GM12864 (cell line): ENCODE measurements around the gene ATF6.

Experiments used
- DNase-seq: peaks from one replicate; pipeline ENCODE4 v3.0.0-alpha.2; 2011; ENCODE audit warnings: low read depth
- H3K4me3 ChIP-seq: 2 replicates; pipeline ENCODE4 v1.5.1; 2011; ENCODE audit warnings: mild to moderate bottlenecking, low read depth, low read length, control low read depth
- CTCF ChIP-seq: IDR thresholded peaks from 2 replicates; pipeline ENCODE4 v1.5.1; 2011; ENCODE audit warnings: low read depth, mild to moderate bottlenecking, moderate library complexity, low read length, control low read depth, inconsistent platforms; ENCODE audit errors: missing control alignments

Gene ATF6

DNA sequence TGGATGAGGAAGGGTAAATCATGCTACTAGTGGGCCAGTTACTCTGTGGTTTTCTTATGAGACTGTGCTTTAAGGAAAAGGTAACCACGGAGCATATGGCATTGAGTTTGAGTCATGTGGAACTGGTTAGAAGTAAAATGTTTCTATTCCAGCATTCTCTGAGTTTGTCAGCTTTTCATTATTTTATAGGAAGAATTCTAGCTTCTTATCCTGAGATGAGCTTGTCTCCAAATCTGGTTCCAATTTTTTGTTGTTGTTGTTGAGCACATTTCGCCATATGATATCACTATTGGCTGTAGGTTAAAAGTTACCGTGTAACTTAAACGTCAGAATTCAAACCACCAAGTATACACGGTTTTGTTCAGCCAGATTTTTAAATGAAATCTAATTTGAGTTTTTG, 69.9 kb downstream of the ATF6 start:
- no peak for TF ChIP-seq CTCF
- DNase-seq: no peak
- H3K4me3 ChIP-seq: no peak overlapping the region

DNA sequence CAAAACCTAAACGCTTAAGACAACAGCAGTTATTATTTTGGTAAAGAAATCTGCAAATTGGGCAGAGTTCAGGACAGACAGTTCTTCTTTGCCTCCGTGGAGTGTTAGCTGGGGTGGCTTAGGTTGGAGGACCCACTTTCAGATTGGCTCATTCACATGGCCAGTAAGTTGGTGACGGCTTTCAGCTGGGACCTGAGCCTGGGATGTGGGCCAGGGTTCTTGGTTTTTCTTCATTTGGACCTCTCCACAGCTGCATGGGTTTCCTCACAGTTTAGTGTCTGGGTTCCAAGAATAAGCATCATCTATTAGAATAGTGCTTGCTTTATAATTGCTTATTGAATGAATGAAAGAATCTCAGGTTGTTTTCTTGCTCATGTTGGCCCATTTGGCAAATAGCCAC, 72.2 kb downstream of the ATF6 start:
- TF ChIP-seq CTCF: no peak
- no peak for DNase-seq
- no peak overlapping the region for H3K4me3 ChIP-seq

DNA sequence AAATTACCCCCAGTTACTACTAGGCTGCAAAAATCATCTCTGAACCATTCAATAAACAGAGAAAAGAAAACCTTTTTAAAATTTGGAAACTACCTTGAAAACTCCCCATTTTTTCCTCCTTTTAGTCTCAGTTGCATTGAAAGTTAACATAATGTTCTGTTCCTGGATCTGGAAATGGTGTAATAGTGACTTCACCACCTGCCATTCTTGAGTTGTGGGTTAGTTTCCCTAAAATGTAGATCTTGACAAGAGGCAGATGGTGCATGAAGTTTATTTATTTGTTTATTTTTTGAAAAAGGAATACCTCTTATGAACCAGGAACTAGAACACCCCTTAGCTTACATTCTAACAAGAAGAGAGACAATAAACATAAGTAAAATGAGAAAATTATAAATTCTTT, 72.8 kb downstream of the ATF6 start:
- H3K4me3 ChIP-seq: no peak overlapping the region
- DNase-seq: no peak
- TF ChIP-seq CTCF: no peak

DNA sequence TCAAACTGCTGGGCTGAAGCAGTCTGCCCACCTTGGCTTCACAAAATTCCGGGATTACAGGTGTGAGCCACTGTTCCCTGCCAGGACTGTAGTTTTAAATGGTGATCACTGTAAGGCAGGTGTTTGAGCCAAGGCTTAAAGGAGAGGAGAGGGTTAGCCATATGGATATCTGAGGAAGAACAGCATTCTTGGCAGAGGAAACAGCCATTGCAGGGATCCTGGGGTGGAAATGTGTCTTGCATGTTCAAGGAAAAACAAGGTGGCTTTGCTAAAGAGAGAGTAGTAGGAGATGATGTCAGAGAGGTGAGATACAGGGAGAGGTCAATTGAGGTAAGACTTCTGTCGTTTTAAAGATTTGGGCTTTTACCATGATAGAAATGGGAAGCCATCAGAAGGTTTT, 73.5 kb downstream of the ATF6 start:
- H3K4me3 ChIP-seq: no peak overlapping the region
- DNase-seq: no peak
- TF ChIP-seq CTCF: no peak

DNA sequence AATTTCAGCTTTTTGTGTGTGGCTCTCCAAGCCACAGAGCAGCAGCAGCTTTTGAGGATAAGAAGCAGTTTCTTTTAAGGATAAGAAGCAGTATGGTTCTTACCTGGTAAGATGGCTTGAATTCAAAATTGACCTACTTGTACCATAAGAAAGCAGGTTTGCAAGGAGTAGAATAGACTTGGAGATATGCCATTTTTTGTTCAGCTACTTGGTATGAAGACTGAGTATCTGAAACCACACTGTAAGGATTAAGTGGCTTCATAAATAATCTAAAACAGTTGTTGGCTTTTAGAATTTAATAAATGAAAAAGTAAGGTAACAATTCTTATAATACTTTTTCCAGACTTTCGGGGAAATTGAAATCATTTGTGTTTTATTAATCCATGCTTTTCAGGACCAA, 74.2 kb downstream of the ATF6 start:
- DNase-seq: no peak
- no peak for TF ChIP-seq CTCF
- no peak overlapping the region for H3K4me3 ChIP-seq

GRCh38 chr1:161843156-161843555, 77.0 kb downstream of the ATF6 start:
- no peak for DNase-seq
- H3K4me3 ChIP-seq: no peak overlapping the region
- no peak for TF ChIP-seq CTCF

DNA sequence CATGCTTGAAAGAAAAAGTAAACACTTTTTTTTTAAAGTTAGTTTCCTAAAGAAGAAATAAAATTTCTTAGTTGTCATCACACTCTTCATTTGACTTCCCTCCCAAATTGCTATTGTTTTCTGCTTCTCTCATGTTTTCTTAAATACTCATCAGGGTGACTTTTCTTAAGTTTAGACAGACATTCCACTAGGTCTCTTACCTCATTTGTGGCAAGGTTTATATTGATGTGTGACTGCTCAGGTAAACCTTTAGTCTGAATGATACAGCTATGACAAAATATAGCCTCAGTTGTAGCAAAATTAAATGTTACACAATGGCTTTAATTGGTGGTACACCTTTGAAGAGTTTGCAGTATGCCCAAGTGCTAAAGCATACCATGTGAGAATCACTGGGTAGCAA, 78.6 kb downstream of the ATF6 start:
- DNase-seq: no peak
- no peak for TF ChIP-seq CTCF
- no peak overlapping the region for H3K4me3 ChIP-seq
